Activated CD8-positive, alpha-beta memory T cell treated with anti-CD3 and anti-CD28 coated beads, Interleukin-2, amount 50 U/mL, for 48 hours (primary cell): ENCODE results near the gene CDCA4.

Experiments used
- DNase-seq: peaks from one replicate; pipeline ENCODE4 v3.0.0-alpha.2; 2020

The CDCA4 gene

GRCh38 chr14:104972301-104973134 is 48.4 kb downstream of the CDCA4 start:
- DNase-seq: no peak

- DNase-seq: no peak
These were observed 49.2 kb downstream of the CDCA4 start for GRCh38 chr14:104971447-104972240.

GRCh38 chr14:104970231-104971068 is 50.4 kb downstream of the CDCA4 start:
- DNase-seq: no peak

- DNase-seq: no peak
These were observed 51.1 kb downstream of the CDCA4 start for GRCh38 chr14:104969741-104970230.

GRCh38 chr14:104968541-104969401 is 52.1 kb downstream of the CDCA4 start:
- no peak for DNase-seq

GRCh38 chr14:104968153-104968527 is 52.7 kb downstream of the CDCA4 start:
- no peak for DNase-seq

GRCh38 chr14:104967386-104968152 is 53.3 kb downstream of the CDCA4 start:
- DNase-seq: no peak

GRCh38 chr14:104966981-104967385 is 53.9 kb downstream of the CDCA4 start:
- no peak for DNase-seq

- no peak for DNase-seq
These were observed 54.5 kb downstream of the CDCA4 start for GRCh38 chr14:104966261-104966865.

GRCh38 chr14:104965561-104966231 is 55.2 kb downstream of the CDCA4 start:
- DNase-seq: no peak

GRCh38 chr14:104964546-104964945 is 56.3 kb downstream of the CDCA4 start:
- no peak for DNase-seq
